HG03280 (cell line): ENCODE data around the gene RABL6.
A peak's percentile ranks its signal among the peaks of the same experiment; 100 is the strongest.
"Not testable (repeated sequence)": the region's sequence is repeated elsewhere in the genome, so short reads cannot be mapped to it uniquely, and the experiment has no call there.

ENCODE experiments used
- ATAC-seq: cut with Tn5 transposase; IDR thresholded peaks from one replicate; pipeline ENCODE4 v1.9.1; 2021; ENCODE audit warnings: mild to moderate bottlenecking, moderate library complexity; ENCODE audit not compliant: unreplicated experiment

RABL6 gene

DNA sequence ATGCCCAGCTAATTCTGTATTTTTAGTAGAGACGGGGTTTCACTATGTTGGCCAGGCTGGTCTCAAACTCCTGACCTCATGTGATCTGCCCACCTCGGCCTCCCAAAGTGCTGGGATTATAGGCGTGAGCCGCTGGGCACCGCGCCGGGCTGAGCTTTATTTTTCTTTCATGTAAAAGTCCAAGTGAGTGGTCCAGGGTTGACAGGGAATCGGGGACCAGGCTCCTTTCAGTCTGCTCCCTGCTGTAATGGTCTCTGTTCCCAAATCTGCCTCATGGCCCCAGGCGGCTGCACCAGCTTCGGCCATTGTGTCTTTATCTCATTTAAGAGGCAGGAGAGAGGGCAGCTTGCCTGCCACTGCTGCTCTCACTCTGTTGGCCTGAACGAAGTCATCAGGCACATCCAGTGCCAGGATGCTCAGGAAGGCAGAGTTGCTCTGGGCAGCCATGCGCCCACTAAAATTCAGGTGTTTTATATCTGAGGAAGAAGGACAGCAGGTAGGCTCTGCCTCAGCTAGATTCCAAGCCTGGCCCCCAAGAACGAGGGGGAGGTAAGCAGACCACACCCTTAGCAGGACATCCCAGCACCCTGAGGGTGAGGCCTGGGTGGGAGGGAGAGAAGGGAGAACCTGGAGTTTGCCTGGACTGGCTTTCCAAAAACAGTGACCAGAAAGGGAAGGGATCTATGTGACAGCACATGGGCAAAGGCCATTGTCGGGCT is 13.3 kb upstream of the RABL6 start:
- no peak for ATAC-seq

DNA sequence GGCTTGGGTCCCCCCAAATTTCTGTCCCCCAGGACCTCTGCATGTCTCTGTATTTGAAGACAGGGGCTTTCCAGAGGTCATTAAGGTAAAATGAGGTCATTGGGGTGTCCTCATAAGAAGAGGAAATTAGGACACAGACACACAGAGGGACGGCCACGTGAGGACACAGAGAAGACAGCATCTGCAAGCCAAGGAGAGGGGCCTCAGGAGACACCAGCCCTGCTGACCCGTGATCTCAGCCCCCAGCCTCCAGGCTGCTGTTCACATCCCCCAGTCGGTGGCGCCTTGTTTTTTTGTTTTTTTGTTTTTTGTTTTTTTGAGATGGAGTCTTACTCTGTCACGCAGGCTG is 12.8 kb upstream of the RABL6 start:
- ATAC-seq, result no peak

DNA sequence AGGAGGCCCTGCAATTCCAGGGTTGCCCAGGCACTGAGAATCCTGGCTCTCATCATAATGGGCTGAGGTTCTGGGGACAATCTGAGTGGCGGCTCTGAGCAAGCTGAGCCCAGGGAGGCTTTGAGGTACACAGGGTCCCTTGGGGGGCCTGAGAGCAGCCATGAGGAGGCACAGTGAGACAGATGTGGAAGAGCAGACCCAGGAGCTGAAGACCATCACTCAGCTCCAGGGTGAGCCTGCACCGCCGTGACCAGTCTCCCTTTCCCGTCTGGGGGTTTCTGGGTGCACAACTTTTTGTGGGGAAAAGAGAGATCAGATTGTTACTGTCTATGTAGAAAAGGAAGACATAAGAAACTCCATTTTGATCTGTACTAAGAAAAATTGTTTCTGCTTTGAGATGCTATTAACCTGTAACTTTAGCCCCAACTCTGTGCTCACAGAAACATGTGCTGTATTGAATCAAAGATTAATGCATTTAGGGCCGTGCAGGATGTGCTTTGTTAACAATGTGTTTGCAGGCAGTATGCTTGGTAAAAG is 11.4 kb upstream of the RABL6 start, which contains the start of gene CCDC183:
CCDC183 (plus strand) TSS at position 101 of the 537 bp plus-strand sequence; CDS start at position 161, 60 bp downstream.
- ATAC-seq, result no peak

DNA sequence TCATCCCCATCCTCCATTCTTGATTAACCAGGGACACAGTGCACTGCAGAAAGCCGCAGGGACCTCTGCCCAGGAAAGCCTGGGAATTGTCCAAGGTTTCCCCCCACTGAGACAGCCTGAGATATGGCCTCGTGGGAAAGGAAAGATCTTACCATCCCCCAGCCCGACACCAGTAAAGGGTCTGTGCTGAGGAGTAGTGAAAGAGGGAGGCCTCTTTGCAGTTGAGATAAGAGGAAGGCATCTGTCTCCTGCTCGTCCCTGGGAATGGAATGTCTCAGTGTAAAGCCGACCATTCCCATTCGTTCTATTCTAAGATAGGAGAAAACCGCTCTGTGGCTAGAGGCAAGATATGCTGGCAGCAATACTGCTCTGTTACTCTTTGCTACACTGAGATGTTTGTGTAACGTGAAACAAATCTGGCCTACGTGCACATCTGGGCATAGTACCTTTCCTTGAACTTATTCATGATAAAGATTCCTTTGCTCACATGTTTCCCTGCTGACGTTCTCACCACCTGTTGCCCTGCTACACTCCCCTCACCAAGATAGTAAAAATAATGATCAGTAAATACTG is 10.9 kb upstream of the RABL6 start:
- ATAC-seq, result not testable (repeated sequence)

DNA sequence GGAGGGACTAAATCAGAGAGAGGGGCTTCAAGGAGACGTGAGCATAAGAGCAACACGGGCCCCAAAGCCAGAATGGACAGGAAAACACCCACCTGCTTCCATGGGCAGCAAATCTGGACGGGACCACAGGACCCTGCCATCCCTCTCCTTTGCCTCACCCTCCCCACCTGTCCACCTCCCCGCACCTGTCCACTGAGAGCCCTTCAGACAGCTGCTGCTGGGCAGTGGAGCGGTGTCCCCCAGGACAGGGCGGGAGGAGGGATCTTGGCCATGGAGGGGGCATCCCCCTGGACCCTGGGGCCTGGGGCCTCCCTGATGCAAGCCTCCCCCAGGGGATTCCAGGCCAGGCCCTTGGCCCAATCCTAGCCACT is 9.1 kb upstream of the RABL6 start:
- no peak for ATAC-seq

DNA sequence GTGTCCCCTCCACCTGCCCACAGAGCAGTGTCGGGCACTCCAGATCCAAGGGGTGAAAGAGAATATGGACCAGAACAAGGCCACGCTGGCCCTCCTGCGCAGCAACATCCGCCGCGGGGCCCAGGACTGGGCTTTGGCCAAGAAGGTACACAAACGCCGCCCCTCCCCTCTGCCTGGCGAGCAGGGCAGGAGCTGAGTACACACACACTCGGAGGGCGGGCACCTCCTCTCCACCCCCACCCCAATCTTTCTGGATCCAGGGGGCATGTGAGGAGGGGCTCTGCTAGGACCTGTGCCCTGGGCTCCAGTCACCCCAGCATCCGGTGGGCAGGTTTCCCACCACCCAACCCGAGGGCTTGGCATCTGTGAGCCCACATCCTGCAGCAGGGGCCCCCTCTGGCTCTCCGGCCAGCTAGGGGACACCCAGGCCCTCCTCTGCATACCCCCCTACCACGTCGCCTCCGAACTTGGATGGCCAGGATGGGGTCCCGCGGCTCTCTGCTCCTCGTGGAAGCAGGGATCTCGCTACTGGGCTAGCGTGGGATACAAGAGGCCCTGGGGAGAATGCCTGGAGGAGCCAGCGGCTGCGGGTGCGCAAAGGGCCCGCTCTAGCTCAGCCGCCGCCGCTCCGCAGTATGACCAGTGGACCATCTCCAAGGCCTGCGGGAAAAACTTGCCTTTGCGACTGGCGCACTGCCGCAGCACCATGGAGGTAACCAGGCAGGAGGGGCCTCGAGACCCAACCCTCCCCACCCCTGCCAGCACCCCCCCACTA is 8.5 kb upstream of the RABL6 start:
- no peak for ATAC-seq

DNA sequence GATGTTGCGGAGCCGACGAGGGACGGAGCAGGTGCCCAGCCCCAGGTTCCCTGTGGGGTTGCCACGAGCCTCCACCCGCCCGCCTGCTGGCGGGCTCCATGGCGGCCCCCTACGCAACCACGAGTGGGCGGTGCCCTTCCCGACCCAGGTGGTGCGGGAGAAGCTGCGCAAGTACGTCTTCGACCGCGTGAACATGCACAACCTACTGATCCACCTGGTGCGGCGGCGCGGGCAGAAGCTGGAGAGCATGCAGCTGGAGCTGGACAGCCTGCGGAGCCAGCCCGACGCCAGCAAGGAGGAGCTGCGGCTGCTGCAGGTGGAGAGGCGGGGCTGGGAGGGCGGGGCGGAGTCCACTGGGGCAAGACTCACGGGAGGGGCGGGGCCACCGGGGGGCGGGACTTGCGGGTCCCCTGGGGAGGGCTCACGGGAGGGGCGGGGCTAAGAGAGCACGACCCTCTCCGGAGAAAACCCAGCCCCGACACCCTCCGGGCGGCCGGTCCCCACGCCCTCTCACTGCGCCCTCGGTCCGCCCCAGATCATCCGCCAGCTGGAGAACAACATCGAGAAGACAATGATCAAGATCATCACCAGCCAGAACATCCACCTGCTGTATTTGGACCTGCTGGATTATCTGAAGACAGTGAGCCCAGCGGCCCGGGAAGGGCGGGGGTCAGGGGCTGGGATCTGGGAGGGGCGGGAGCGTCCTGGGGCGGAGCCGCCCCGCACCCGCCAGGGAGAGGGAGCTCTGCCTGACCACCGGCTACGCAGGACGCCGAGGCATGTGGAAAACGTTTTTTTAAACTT is 7.7 kb upstream of the RABL6 start:
- peak; percentile 41 for ATAC-seq

DNA sequence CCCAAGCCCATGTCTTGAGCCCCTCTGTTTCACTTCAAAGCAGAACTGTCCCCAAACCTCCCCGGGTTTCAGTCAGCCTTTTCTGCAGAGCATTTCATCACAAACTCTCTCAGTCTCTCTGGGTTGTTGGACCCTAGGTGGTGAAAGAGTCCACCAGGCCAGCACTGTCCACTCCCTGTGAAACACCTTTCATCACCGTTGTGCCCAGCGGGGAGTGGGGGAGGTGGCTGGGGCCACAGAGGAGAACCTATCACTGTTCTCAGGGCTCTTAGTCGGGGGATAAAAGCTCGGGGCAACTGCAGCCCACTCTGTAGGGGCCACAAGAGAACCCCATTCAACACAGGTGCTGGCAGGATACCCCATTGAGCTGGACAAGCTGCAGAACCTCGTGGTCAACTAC is 5.4 kb upstream of the RABL6 start:
- no peak for ATAC-seq

DNA sequence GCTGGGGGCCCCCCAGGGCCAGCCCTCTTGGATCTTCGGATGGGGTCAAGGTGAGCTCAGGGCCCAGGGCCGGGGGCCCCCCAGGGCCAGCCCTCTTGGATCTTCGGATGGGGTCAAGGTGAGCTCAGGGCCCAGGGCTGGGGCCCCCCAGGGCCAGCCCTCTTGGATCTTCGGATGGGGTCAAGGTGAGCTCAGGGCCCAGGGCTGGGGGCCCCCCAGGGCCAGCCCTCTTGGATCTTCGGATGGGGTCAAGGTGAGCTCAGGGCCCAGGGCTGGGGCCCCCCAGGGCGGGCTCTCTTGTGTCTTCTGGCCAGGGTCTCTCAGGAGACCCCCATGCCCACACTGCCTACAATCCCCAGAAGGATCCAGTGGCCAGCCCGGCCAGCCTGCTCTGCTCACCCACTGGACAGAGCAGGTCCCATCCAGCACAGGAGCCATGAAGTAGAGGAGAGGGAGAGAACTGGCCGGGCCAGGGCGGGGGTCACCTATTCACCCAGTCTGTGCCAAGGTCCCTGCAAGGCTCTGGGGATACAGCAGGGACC is 4.7 kb upstream of the RABL6 start:
- not testable (repeated sequence) for ATAC-seq

DNA sequence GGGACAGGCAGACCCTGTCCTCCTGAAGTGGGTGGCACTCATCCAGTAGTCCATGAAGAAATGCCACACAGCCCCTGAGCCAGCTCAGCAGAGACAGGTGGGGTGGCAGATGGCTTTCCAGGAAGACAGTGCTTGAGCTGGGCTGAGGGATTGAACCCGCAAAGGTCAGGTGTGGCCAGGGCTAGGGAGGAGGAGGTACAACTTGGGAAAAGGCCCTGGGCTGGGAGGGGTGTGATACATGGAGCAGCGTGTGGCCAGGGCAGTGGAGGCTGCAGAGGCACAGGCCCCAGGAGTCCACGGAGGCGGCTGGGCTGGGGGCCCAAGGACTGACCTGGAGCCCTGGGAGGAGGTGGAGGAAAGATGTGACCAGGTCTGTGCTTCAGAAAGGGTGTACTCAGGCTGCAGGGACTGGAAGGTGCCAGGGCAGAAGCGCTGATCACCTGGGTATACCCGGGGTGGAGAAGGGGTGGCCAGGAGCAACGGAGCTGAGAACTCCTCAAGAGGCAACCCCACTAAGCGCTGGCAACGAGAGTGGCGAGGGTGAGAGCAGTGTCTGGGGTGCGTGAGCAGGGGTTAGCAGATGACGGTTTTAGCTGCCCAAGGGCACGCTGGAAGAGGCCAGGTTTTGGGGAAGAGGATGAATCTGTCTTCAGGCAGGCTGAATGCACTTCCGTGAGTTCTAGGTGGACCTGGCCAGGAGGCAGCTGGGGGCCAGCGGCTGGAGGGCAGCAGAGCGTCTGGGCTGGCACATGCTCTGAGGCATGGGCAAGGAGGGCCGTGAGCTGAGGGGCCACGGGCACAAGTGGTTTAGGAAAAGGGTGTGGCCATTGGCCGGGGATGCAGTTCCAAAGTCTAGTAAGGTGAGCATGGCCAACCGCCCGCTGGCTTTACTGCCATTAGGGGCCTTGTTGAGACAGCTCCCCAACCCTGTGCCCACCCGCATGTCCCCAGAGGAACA is 3.9 kb upstream of the RABL6 start:
- ATAC-seq, result no peak

DNA sequence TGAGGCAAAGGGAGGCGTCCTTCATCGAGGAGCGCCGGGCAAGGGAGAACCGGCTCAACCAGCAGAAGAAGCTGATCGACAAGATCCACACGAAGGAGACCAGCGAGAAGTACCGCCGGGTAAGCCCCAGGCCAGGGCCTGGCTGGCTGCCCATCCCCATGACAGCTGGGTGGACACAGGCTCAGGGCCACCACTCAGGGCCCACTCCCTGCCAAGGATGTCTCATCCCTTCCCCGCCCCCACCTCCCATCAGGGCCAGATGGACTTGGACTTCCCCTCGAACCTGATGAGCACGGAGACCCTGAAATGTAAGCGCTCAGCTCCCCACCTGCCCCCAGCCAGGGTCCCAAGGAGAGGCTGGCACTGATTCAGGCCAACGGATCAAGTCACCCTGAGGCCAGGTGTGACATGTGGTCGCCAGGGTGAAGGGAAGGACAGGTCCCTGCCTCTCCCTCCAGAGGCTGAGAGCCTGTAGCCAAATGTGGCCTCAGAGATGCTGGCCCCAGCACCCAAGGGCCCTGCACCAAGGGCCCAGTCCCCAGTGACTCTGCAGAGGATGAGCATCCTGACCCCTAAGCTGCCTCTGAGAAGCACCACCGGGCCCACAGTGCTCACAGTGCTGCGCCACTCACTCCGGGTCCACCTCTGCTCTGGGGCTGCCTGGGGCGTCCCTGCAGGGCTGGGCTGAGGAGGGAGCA is 3.1 kb upstream of the RABL6 start:
- no peak for ATAC-seq

DNA sequence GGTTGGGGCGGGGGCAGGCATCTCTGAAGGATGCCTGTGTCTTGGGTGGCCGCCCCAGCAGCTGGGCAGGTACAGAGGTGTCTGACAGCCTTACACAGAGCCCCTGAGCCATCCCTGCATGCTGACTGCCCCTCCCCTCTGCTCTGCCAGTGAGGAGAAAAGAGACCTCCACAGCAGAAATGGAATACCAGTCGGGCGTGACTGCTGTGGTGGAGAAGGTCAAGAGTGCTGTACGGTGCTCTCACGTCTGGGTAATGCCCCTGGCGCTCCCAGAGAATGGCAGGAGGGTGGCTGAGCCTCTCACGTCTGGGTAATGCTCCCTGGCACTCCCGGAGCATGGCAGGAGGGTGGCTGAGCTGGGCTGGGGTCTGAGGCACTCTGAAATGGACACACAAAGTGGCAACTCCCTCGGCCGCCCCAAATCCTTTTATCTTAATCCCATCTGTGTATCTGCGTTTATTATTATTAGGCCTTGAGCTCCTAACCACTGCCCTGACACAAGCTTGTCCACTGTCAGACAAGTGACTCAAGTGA is 2.5 kb upstream of the RABL6 start:
- ATAC-seq, result no peak

DNA sequence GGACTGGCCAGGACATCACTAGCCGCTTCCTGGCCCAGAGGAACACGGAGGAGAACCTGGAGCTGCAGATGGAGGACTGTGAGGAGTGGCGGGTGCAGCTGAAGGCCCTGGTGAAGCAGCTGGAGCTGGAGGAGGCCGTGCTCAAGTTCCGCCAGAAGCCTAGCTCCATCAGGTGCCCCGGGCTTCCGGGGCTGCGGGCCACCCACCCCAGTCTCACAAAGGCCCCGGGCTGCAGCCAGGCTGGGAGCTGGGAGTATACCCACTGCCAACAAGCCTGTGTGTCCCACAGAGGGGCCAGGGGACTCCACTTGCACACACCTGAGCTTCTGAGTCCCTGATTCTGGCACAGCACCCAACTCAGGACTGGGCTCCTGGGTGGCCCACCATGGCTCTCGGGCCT is 1.7 kb upstream of the RABL6 start:
- ATAC-seq, result no peak

DNA sequence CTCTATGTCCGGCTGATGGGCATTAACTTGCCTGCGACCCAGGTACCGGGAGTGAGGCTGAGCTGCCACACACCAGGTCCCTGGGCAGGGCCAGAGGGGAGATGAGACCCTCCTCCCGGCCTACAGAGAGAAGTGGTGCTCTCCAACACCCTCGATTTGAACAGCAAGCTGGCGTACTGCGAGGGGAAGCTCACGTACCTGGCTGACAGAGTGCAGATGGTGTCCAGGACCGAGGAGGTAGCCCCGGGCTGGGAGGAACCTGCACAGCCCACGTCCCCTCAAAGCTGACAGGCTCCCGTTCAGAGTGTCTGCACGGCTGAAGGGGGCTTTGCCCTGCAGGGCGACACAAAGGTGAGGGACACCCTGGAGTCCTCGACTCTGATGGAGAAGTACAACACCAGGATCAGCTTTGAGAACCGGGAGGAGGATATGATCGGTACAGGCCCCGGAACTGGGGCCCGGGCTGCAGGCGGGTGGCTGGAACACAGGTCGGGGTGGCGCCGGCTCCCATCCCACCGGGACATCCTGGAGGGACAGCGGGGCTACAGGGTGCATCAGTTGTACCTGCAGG is 1.0 kb upstream of the RABL6 start:
- no peak for ATAC-seq

DNA sequence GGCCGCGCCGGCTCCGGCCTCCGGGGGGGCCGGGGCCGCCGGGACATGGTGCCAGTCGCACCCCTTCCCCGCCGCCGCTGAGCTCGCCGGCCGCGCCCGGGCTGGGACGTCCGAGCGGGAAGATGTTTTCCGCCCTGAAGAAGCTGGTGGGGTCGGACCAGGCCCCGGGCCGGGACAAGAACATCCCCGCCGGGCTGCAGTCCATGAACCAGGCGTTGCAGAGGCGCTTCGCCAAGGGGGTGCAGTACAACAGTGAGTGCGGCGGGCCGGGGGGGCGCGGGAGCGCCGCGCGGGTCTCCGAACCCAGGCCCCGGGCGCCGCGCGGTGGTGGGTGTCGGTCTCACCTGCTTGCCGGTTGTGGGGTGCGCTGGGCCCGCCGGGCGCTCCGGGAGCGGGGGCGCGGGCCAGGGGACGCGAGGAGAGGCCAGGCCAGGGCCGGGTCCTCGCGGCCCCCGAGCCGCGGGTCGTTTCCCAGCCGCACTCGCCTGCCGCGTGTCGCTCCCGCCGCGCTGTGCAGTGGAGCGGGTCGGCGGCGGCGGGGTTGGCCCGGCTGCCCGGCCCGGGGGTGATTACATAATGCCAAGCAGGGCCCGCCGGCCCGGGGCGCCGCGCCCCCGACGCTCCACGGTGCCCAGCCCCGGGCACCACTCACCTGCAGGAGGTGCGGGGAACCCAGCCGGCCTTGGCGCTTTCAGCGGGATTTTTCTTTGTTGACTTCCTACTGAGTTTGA is 492 bp downstream of the RABL6 start:
- ATAC-seq, result peak; percentile 32

DNA sequence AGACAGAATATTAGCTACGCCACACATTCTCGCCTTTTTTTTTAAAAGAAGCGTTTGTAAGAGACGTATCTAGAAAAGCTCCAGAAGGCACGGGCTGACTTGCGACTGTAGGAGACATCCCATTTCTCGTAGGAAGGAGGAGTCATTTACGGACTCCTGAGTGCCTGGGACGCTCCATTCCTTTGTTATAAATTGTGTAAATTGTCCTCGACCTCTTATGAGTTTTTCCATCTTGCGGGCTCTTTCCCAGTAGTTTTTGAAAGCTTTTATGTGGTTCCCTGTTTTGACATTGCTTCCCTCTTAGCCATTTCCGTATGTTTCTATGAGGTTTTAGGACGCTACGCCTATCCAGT is 1.0 kb downstream of the RABL6 start:
- ATAC-seq, result no peak

DNA sequence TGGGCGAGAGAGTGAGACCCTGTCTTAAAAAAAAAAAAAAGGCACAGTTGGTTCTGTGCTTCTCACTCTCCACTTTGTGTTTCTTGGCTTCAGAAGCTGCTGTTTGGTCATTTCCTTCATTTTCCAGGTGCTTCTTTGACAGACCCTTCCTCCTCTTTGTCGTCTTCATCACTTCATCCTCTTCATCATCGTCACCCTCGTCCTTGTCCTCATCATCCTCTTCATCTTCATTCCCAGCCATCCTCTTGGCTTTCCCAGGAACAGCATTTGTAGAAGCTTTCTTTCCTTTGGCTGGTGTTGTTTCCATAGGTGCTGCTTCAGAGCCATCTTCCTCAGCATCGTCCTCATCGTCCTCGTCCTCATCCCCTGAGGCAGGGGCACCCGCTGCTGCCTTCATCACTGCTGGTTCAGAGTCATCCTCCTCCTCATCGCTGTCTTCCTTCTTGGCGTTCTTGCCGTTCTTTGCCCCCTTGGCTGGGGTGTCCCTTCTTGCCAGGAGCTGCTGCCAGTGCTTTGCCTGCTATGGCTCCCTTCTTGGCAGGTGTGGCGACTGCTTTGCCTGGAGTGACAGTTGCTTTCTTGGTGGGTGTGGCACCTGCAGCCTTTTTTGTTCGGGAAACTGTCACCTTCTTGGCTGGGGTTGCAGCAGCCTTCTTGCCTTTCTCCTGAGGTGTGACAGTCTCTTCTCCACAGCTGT is 7.1 kb downstream of the RABL6 start:
- ATAC-seq, result no peak
